ENCODE measurements around the gene TUNAR. TPM values are rescaled to one million over a fixed set of nuclear protein-coding genes. Genes with fewer than 3 reads are reported as not detected.

TUNAR gene
- total RNA-seq, 1 donor from 2014 or later: 4.6 TPM

GRCh38 chr14:95943699-95944098, 67.1 kb downstream of the TUNAR start:
- Mint-ChIP-seq H3K9me3 (ENCODE audit: low read depth) (peaks cover 10% of the 10 kb centered on the region), H3K36me3 (ENCODE audit: insufficient read depth) (peaks cover 2% of the 10 kb centered on the region), H3K4me3 (ENCODE audit: low read depth) (no peak overlapping the region), H3K27me3 (no peaks in the 10 kb centered on the region), H3K27ac (no peak overlapping the region), H3K4me1 (ENCODE audit: low read depth) (peaks cover 3% of the 10 kb centered on the region)
- no peak for DNase-seq (ENCODE audit: low spot score, unreplicated experiment)
- TF ChIP-seq, protein P1, sequence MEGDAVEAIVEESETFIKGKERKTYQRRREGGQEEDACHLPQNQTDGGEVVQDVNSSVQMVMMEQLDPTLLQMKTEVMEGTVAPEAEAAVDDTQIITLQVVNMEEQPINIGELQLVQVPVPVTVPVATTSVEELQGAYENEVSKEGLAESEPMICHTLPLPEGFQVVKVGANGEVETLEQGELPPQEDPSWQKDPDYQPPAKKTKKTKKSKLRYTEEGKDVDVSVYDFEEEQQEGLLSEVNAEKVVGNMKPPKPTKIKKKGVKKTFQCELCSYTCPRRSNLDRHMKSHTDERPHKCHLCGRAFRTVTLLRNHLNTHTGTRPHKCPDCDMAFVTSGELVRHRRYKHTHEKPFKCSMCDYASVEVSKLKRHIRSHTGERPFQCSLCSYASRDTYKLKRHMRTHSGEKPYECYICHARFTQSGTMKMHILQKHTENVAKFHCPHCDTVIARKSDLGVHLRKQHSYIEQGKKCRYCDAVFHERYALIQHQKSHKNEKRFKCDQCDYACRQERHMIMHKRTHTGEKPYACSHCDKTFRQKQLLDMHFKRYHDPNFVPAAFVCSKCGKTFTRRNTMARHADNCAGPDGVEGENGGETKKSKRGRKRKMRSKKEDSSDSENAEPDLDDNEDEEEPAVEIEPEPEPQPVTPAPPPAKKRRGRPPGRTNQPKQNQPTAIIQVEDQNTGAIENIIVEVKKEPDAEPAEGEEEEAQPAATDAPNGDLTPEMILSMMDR (IDR thresholded peaks at IDR 0.05; ENCODE audit: unreplicated experiment): no peak

- Mint-ChIP-seq H3K27ac (no peak overlapping the region), H3K9me3 (ENCODE audit: low read depth) (peaks cover 10% of the 10 kb centered on the region), H3K36me3 (ENCODE audit: insufficient read depth) (peaks cover 2% of the 10 kb centered on the region), H3K4me3 (ENCODE audit: low read depth) (no peak overlapping the region), H3K4me1 (ENCODE audit: low read depth) (peaks cover 3% of the 10 kb centered on the region), H3K27me3 (no peaks in the 10 kb centered on the region)
- no peak for DNase-seq (ENCODE audit: low spot score, unreplicated experiment)
- TF ChIP-seq, protein P1 (IDR thresholded peaks at IDR 0.05; ENCODE audit: unreplicated experiment): no peak
Observed at GRCh38 chr14:95944462-95944861, 67.8 kb downstream of the TUNAR start.

DNA sequence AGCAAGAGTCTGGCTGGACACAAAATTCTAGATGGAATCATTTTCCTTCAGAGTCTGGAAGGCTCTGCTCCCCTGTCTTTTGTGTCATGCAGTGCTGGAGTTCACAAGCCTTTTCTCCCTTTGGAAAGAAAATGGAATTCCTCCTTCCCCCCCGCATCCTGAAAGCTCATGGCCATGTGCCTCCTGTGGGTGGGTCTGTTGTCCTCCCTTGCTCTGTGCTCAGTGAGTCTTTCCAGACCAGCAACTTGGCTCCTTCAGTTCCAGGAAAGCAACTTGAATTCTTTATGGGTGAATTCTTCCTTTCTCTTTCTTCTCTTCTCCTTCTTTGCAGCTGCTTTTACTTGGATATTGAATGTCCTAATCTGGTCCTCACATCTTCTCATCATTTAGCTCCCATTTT, 70.2 kb downstream of the TUNAR start:
- peaks cover 5% of the 10 kb centered on the region for H3K9me3 Mint-ChIP-seq (ENCODE audit: low read depth)
- no peak overlapping the region for H3K4me3 Mint-ChIP-seq (ENCODE audit: low read depth)
- peaks cover 3% of the 10 kb centered on the region for H3K4me1 Mint-ChIP-seq (ENCODE audit: low read depth)
- H3K27me3 Mint-ChIP-seq: no peaks in the 10 kb centered on the region
- no peak overlapping the region for H3K27ac Mint-ChIP-seq
- no peaks in the 10 kb centered on the region for H3K36me3 Mint-ChIP-seq (ENCODE audit: insufficient read depth)
- DNase-seq (ENCODE audit: low spot score, unreplicated experiment): no peak
- TF ChIP-seq, protein P1 (IDR thresholded peaks at IDR 0.05; ENCODE audit: unreplicated experiment): no peak

DNA sequence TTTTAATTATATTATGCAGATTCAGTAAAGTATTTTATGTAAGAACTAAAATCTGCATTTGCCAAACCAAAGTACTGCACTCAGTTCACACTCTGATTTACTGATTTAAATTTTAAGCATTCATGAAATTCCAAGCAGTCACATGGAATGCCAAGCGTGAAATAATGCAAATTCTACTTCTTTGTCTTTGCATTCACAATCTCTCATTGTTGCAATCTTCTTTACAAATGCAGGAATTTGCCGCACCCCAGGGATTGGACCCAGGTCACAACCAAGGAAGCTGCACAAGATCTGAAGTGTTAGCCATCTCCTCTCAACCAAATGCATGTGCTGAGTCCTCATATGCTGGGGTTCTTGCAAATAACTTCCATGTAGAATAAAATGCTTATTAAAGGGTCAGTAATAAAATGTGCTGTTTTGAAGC, 71.9 kb downstream of the TUNAR start:
- DNase-seq (ENCODE audit: low spot score, unreplicated experiment): no peak
- Mint-ChIP-seq H3K27me3 (no peaks in the 10 kb centered on the region), H3K27ac (no peak overlapping the region)

GRCh38 chr14:95951359-95951758, 74.7 kb downstream of the TUNAR start:
- Mint-ChIP-seq H3K27me3 (no peaks in the 10 kb centered on the region), H3K4me1 (ENCODE audit: low read depth) (peaks cover 4% of the 10 kb centered on the region), H3K9me3 (ENCODE audit: low read depth) (no peaks in the 10 kb centered on the region), H3K27ac (no peak overlapping the region), H3K4me3 (ENCODE audit: low read depth) (no peak overlapping the region), H3K36me3 (ENCODE audit: insufficient read depth) (no peaks in the 10 kb centered on the region)
- no peak for DNase-seq (ENCODE audit: low spot score, unreplicated experiment)
- TF ChIP-seq, protein P1 (IDR thresholded peaks at IDR 0.05; ENCODE audit: unreplicated experiment): no peak

More for the DNA sequence above, 71.9 kb downstream of the TUNAR start:
- no peaks in the 10 kb centered on the region for H3K9me3 Mint-ChIP-seq (ENCODE audit: low read depth)
- H3K4me1 Mint-ChIP-seq (ENCODE audit: low read depth): peaks cover 4% of the 10 kb centered on the region
- TF ChIP-seq, protein P1 (IDR thresholded peaks at IDR 0.05; ENCODE audit: unreplicated experiment): no peak
- H3K4me3 Mint-ChIP-seq (ENCODE audit: low read depth): no peak overlapping the region
- H3K36me3 Mint-ChIP-seq (ENCODE audit: insufficient read depth): no peaks in the 10 kb centered on the region

Data from progenitor cell of endocrine pancreas (in vitro differentiated cells).